ENCODE results near the gene ACSL5. TPM values are rescaled to one million over a fixed set of nuclear protein-coding genes. Genes with fewer than 3 reads are reported as not detected.

ACSL5 gene
- total and polyA plus RNA-seq, 2 donors (not counting 1 experiment from before 2014, with no cell fraction given) = 1.7 to 6.6 TPM

DNA sequence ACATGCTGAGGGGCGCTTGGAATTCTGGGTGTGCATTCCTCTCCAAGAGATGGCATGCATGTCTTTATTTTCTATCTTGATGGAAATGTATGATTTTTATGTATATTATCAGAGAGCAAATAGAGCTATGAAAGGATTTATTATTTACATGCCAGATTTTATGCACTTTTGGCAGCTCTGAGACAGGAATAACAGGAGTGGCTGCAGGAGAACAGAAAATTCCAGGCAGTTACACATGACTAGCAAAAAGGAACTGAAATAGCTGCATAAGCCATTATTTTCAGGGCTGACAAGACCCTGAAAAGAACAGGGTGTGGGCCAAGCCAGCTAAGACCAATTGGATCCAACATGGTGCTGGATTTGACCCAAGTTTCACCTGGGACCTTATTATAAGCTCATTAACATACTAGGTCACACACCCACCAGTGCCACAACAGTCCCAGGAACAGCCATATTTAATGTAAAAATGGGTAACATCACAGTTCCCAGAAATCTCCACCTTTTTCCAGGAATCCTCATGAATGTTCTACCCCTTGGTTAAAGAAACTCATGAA is 43.2 kb upstream of the ACSL5 start:
- no peak overlapping the region for H2AFZ ChIP-seq (ENCODE audit: low read length)
- no peaks in the 10 kb centered on the region for H3K79me2 ChIP-seq (ENCODE audit: control insufficient read depth, insufficient read depth, low read length)
- H3K27ac ChIP-seq (ENCODE audit: insufficient read depth, low read length) = no peak overlapping the region
- H3K4me3 ChIP-seq (replicated peaks in 1 of 4; ENCODE audit: control extremely low read depth in 1 of 4, insufficient read depth in 1 of 4, low read depth in 3 of 4, low read length in 4 of 4) = no peak overlapping the region
- no peaks in the 10 kb centered on the region for H3K36me3 ChIP-seq (ENCODE audit: control insufficient read depth, insufficient read depth, low read length)
- H3K9ac ChIP-seq (ENCODE audit: insufficient read depth, low read length) = no peak overlapping the region
- no peak overlapping the region for H3K4me2 ChIP-seq (ENCODE audit: extremely low read depth, insufficient read depth, low read length)
- no peak for DNase-seq (ENCODE audit: low read depth in 2 of 2)
- no peaks in the 10 kb centered on the region for H3K27me3 ChIP-seq (ENCODE audit: control insufficient read depth, insufficient read depth, low read length)
- no peak for TF ChIP-seq EZH2 (IDR thresholded peaks at IDR 0.05; ENCODE audit: low read length, missing control alignments)
- TF ChIP-seq, protein P1, sequence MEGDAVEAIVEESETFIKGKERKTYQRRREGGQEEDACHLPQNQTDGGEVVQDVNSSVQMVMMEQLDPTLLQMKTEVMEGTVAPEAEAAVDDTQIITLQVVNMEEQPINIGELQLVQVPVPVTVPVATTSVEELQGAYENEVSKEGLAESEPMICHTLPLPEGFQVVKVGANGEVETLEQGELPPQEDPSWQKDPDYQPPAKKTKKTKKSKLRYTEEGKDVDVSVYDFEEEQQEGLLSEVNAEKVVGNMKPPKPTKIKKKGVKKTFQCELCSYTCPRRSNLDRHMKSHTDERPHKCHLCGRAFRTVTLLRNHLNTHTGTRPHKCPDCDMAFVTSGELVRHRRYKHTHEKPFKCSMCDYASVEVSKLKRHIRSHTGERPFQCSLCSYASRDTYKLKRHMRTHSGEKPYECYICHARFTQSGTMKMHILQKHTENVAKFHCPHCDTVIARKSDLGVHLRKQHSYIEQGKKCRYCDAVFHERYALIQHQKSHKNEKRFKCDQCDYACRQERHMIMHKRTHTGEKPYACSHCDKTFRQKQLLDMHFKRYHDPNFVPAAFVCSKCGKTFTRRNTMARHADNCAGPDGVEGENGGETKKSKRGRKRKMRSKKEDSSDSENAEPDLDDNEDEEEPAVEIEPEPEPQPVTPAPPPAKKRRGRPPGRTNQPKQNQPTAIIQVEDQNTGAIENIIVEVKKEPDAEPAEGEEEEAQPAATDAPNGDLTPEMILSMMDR (conservative IDR thresholded peaks at IDR 0.05 in 1 of 2, IDR thresholded peaks at IDR 0.05 in 1 of 2; ENCODE audit: low read depth in 1 of 2, low read length in 2 of 2) = no peak
- no peaks in the 10 kb centered on the region for H3K4me1 ChIP-seq (ENCODE audit: control insufficient read depth, extremely low read depth, insufficient read depth, low read length)
- no peaks in the 10 kb centered on the region for H4K20me1 ChIP-seq (ENCODE audit: control insufficient read depth, extremely low read depth, insufficient read depth, low read length)
- no peaks in the 10 kb centered on the region for H3K9me3 ChIP-seq (ENCODE audit: control insufficient read depth, insufficient read depth, low read depth, low read length)

DNA sequence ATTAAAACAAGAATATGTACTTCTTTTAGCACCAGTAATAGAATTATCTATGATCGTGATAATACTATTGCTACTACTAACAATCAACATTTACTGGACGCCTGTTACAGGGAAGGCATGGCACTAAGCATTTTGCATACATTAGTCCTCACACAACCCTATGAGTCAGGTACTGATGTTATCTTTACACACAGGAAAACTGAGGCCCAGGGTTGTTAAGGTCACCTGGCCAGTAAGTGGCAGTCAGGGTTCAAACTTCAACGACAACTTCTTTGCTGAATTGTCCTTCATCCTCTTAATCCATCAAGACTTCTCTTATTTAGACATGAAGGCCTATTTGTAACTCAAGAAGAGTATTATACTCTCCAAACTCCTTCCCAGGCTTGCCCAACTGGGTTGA is 41.9 kb upstream of the ACSL5 start:
- Histone ChIP-seq H3K27ac (ENCODE audit: insufficient read depth, low read length) (no peak overlapping the region), H3K4me3 (replicated peaks in 1 of 4; ENCODE audit: control extremely low read depth in 1 of 4, insufficient read depth in 1 of 4, low read depth in 3 of 4, low read length in 4 of 4) (no peak overlapping the region), H3K4me2 (ENCODE audit: extremely low read depth, insufficient read depth, low read length) (no peak overlapping the region), H3K4me1 (ENCODE audit: control insufficient read depth, extremely low read depth, insufficient read depth, low read length) (no peaks in the 10 kb centered on the region), H2AFZ (ENCODE audit: low read length) (no peak overlapping the region), H3K9ac (ENCODE audit: insufficient read depth, low read length) (no peak overlapping the region), H4K20me1 (ENCODE audit: control insufficient read depth, extremely low read depth, insufficient read depth, low read length) (no peaks in the 10 kb centered on the region), H3K36me3 (ENCODE audit: control insufficient read depth, insufficient read depth, low read length) (no peaks in the 10 kb centered on the region), H3K9me3 (ENCODE audit: control insufficient read depth, insufficient read depth, low read depth, low read length) (no peaks in the 10 kb centered on the region), H3K79me2 (ENCODE audit: control insufficient read depth, insufficient read depth, low read length) (no peaks in the 10 kb centered on the region), H3K27me3 (ENCODE audit: control insufficient read depth, insufficient read depth, low read length) (no peaks in the 10 kb centered on the region)
- DNase-seq (ENCODE audit: low read depth in 2 of 2) = no peak
- TF ChIP-seq, protein P1 (conservative IDR thresholded peaks at IDR 0.05 in 1 of 2, IDR thresholded peaks at IDR 0.05 in 1 of 2; ENCODE audit: low read depth in 1 of 2, low read length in 2 of 2) = no peak
- no peak for TF ChIP-seq EZH2 (IDR thresholded peaks at IDR 0.05; ENCODE audit: low read length, missing control alignments)

DNA sequence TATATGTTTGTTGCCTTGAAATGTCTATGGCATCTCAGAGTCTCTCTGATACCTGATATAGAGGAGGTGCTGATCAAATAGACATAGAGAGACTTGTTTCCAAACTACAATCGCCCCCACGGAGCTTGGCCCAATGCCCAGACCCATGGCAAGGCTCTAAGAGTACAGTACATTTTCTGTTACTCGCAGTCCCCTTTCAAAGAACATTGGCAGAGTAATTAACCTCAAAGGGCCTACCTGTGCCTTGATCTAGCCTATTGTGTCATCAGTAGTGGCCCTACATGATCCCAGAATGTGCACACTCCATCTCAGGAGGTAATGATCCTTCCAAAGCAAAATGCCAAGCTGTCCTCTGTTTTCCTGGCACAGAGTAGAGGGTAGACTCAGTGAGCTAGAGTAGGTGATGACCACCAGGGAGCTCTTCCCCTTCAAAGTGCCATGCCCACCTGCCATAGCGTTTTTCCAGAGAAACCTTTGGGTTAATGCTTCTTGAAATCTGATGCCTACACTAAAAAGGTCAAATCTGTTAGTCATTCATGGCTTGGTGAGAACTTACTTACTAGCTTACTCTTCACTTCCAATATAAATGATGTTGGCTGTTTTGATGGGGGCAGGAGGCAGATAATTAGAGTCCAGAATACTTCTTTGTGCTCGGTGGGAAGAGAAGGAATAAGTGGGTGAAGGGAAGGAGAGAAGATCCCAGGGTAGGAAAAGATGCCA is 41.2 kb upstream of the ACSL5 start:
- Histone ChIP-seq H3K36me3 (ENCODE audit: control insufficient read depth, insufficient read depth, low read length) (no peaks in the 10 kb centered on the region), H3K9me3 (ENCODE audit: control insufficient read depth, insufficient read depth, low read depth, low read length) (no peaks in the 10 kb centered on the region), H4K20me1 (ENCODE audit: control insufficient read depth, extremely low read depth, insufficient read depth, low read length) (no peaks in the 10 kb centered on the region), H3K4me2 (ENCODE audit: extremely low read depth, insufficient read depth, low read length) (no peak overlapping the region), H3K9ac (ENCODE audit: insufficient read depth, low read length) (no peak overlapping the region), H3K4me1 (ENCODE audit: control insufficient read depth, extremely low read depth, insufficient read depth, low read length) (no peaks in the 10 kb centered on the region), H3K27me3 (ENCODE audit: control insufficient read depth, insufficient read depth, low read length) (no peaks in the 10 kb centered on the region), H2AFZ (ENCODE audit: low read length) (no peak overlapping the region), H3K27ac (ENCODE audit: insufficient read depth, low read length) (no peak overlapping the region), H3K4me3 (replicated peaks in 1 of 4; ENCODE audit: control extremely low read depth in 1 of 4, insufficient read depth in 1 of 4, low read depth in 3 of 4, low read length in 4 of 4) (no peak overlapping the region), H3K79me2 (ENCODE audit: control insufficient read depth, insufficient read depth, low read length) (no peaks in the 10 kb centered on the region)
- TF ChIP-seq, protein P1 (conservative IDR thresholded peaks at IDR 0.05 in 1 of 2, IDR thresholded peaks at IDR 0.05 in 1 of 2; ENCODE audit: low read depth in 1 of 2, low read length in 2 of 2) = no peak
- no peak for TF ChIP-seq EZH2 (IDR thresholded peaks at IDR 0.05; ENCODE audit: low read length, missing control alignments)
- DNase-seq (ENCODE audit: low read depth in 2 of 2) = no peak
